Endothelial cell of umbilical vein (primary cell): ENCODE results near the gene CCDC142. TPM values are rescaled to one million over a fixed set of nuclear protein-coding genes. Genes with fewer than 3 reads are reported as not detected.
A peak's percentile ranks its signal among the peaks of the same experiment; 100 is the strongest.

Experiments used
- BruUV-seq: library from RNA; stranded (reverse); fragments of 400-500 nt; replicated peaks from 2 replicates; lab custom pipeline; 2021; lab: Mats Ljungman, UMichigan
- CTCF ChIA-PET: fragments of 300-600, 350-600 bp; sonication (Branson Sonifier 250); formaldehyde crosslinking; loops from one replicate; lab custom pipeline; 2021; ENCODE audit warnings: antibody characterized with exemption, inconsistent platforms; lab: Charles Lee
- POLR2A ChIA-PET: fragments of 300-600, 350-600 bp; sonication (Branson Sonifier 250); formaldehyde crosslinking; loops from one replicate; lab custom pipeline; 2021; ENCODE audit warnings: antibody characterized with exemption, inconsistent platforms; lab: Charles Lee
- DNase-seq: peaks from one replicate; pipeline ENCODE4 v3.0.0-alpha.2; 2011; ENCODE audit warnings: low read depth, low spot score
- FAIRE-seq: peaks from 2 replicates; lab custom pipeline; 2011; peaks lifted over from hg19 to GRCh38; lab: Jason Lieb, UNC
- H2AFZ ChIP-seq: 2 replicates; pipeline ENCODE4 v1.6.0; 2012; ENCODE audit warnings: low read depth, low read length, control low read depth, inconsistent platforms
- H3K27ac ChIP-seq: 2 replicates; pipeline ENCODE4 v1.5.1; 2011; ENCODE audit warnings: low read depth, mild to moderate bottlenecking, control low read depth, low read length, moderate library complexity; ENCODE audit not compliant: insufficient read depth
- H3K27me3 ChIP-seq, 2 experiments: 2 replicates each; pipeline versions ENCODE4 v1.6.0 to v1.6.1; 2011; ENCODE audit warnings: low read length in 2 of 2, mixed read lengths in 1 of 2; ENCODE audit not compliant: control insufficient read depth in 2 of 2, insufficient read depth in 2 of 2
- H3K36me3 ChIP-seq, 2 experiments: 2 replicates in 1 of 2; 3 replicates in 1 of 2; pipeline ENCODE4 v1.5.1; 2011; ENCODE audit warnings: low read length in 2 of 2, mild to moderate bottlenecking in 1 of 2, moderate library complexity in 1 of 2; ENCODE audit not compliant: control insufficient read depth in 2 of 2, insufficient read depth in 2 of 2; ENCODE audit errors: extremely low read depth in 1 of 2
- H3K4me1 ChIP-seq: 3 replicates; pipeline ENCODE4 v1.5.1; 2011; ENCODE audit warnings: mild to moderate bottlenecking, low read length; ENCODE audit not compliant: control insufficient read depth, insufficient read depth; ENCODE audit errors: extremely low read depth
- H3K4me2 ChIP-seq: 2 replicates; pipeline ENCODE4 v1.6.1; 2011; ENCODE audit warnings: low read length, control low read depth, mixed read lengths; ENCODE audit not compliant: insufficient read depth
- H3K4me3 ChIP-seq, 3 experiments: fragments of 200-600 bp in 1 of 3; sonication (generic), shearing (Covaris generic) in 1 of 3; replicated peaks in 1 of 3; 2 replicates each; pipeline ENCODE4 v1.5.1; 2011 to 2016; ENCODE audit warnings: control low read depth in 3 of 3, low read length in 3 of 3, mild to moderate bottlenecking in 2 of 3, inconsistent platforms in 1 of 3, low read depth in 1 of 3, moderate library complexity in 1 of 3; ENCODE audit not compliant: insufficient read depth in 1 of 3
- H3K79me2 ChIP-seq: 2 replicates; pipeline ENCODE4 v1.6.0; 2012; ENCODE audit warnings: low read length, inconsistent platforms; ENCODE audit not compliant: control insufficient read depth, insufficient read depth
- H3K9ac ChIP-seq: replicated peaks from 2 replicates; pipeline ENCODE3; 2011; ENCODE audit warnings: low read length, control low read depth; ENCODE audit not compliant: insufficient read depth; ENCODE audit errors: extremely low read depth
- H3K9me1 ChIP-seq: replicated peaks from 3 replicates; pipeline ENCODE4 v1.6.0; 2011; ENCODE audit warnings: mild to moderate bottlenecking, low read length; ENCODE audit not compliant: control insufficient read depth, insufficient read depth; ENCODE audit errors: extremely low read depth
- H3K9me3 ChIP-seq: replicated peaks from 2 replicates; pipeline ENCODE4 v1.5.1; 2012; ENCODE audit warnings: low read length, inconsistent platforms; ENCODE audit not compliant: control insufficient read depth, insufficient read depth
- H4K20me1 ChIP-seq: replicated peaks from 2 replicates; pipeline ENCODE3; 2011; ENCODE audit warnings: mild to moderate bottlenecking, low read length; ENCODE audit not compliant: control insufficient read depth, insufficient read depth; ENCODE audit errors: extremely low read depth
- EZH2 ChIP-seq: IDR thresholded peaks from 2 replicates; pipeline ENCODE4 v1.6.1; 2012; ENCODE audit warnings: borderline replicate concordance, low read depth, mild to moderate bottlenecking, moderate library complexity, low read length, inconsistent platforms; ENCODE audit not compliant: severe bottlenecking
- FOS ChIP-seq: IDR thresholded peaks from 2 replicates; pipeline ENCODE4 v1.6.1; 2011; ENCODE audit warnings: mild to moderate bottlenecking, low read length, moderate library complexity, borderline replicate concordance; ENCODE audit not compliant: insufficient read depth
- GATA2 ChIP-seq: IDR thresholded peaks from 2 replicates; pipeline ENCODE4 v1.7.0; 2011; ENCODE audit warnings: low read depth, mild to moderate bottlenecking, moderate library complexity, mixed read lengths, low read length; ENCODE audit not compliant: insufficient read length, insufficient read depth
- JUN ChIP-seq: IDR thresholded peaks from 2 replicates; pipeline ENCODE4 v1.6.1; 2011; ENCODE audit warnings: borderline replicate concordance, low read depth; ENCODE audit not compliant: insufficient read length, insufficient read depth
- MYC ChIP-seq: IDR thresholded peaks from one replicate; pipeline ENCODE4 v1.6.1; 2011; ENCODE audit warnings: mild to moderate bottlenecking, low read depth, low read length
- POLR2A ChIP-seq: IDR thresholded peaks from 2 replicates; pipeline ENCODE4 v1.6.1; 2012; ENCODE audit warnings: low read depth, mild to moderate bottlenecking, control low read depth, low read length
- POLR2AphosphoS5 ChIP-seq: IDR thresholded peaks from 2 replicates; pipeline ENCODE4 v1.6.1; 2012; ENCODE audit warnings: low read depth, mild to moderate bottlenecking, control low read depth, low read length, moderate library complexity; ENCODE audit not compliant: insufficient read depth
- dilution Hi-C: fragments of 300-500 bp; cut with MboI; formaldehyde crosslinking; loops from one replicate; pipeline ENCODE4 v1.15.0; 2019; ENCODE audit warnings: low sequenced_read_pairs; ENCODE audit not compliant: extremely low pct_ligation_motif_present
- intact Hi-C: fragments of 100-400 bp; cut with micrococcal nuclease; formaldehyde crosslinking; loops from one replicate; pipeline ENCODE4 v1.10.0; 2022
- polyA plus RNA-seq, 4 experiments: library from polyadenylated mRNA; depleted of rRNA in 3 of 4; stranded (reverse) in 3 of 4; unstranded in 1 of 4; fragments of >200 nt; gene quantifications; 2 replicates each; pipeline versions ENCODE4 v1.2.1 to v1.2.3, GENCODE V29; 2011 to 2012; ENCODE audit warnings: missing spikeins in 1 of 4
- total RNA-seq: library from RNA; stranded (reverse); gene quantifications from 2 replicates; pipeline ENCODE4 v1.2.3, GENCODE V29; 2021
- TF ChIP-seq, protein P1 (sequence below): IDR thresholded peaks from 2 replicates; pipeline ENCODE4 v1.6.1; 2011; ENCODE audit not compliant: insufficient read depth, insufficient read length
- TF ChIP-seq, protein P2 (sequence below), 2 donors: IDR thresholded peaks; 1 replicate in 1 of 2; 2 replicates in 1 of 2; pipeline ENCODE4 v1.5.1; 2011; ENCODE audit warnings: low read length in 2 of 2, mild to moderate bottlenecking in 2 of 2, moderate library complexity in 2 of 2, control low read depth in 1 of 2, inconsistent platforms in 1 of 2, low read depth in 1 of 2; ENCODE audit not compliant: insufficient read depth in 1 of 2; ENCODE audit errors: extremely low read depth in 1 of 2

Gene CCDC142
- total and polyA plus RNA-seq, 2 donors (not counting 3 experiments of a cell fraction or from before 2014, with no cell fraction given), result 12.8 to 23.8 TPM

DNA sequence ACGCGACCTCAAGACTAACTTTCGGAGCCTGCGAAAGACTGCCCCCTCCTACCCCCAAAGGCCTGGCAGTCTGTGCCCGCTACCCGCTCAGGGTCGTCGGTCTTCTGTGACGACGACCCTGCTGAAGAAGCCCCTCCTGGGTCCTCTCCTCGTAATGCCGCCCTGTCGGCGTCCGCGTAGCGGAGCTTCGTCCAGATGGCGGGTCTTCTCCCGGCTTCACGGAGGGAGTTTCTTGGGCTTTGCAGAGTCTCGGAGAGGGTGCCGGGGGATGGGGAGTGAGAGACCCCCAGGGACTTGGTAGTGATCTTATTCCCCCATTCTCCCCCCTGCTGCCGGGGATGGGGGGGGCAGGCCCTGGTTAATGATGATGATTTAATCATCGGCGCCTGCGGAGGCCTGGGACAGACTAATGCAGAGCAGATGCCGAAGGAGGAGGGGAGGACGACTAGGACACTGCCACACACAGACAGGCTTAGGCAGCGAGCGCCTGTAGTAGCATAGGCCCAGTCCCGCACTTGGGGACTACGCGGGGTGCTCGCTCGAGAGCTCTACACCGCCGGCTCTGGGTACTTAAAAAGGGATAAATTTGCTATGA is 25.2 kb upstream of the CCDC142 start:
- H3K9me1 ChIP-seq, result no peaks in the 10 kb centered on the region
- dilution Hi-C loops (no loop called here), intact Hi-C loops (loop anchor here (1.0 to 2.0 kb wide), 4 partner anchors 21 to 79 kb away; partner anchors contain the start of genes AUP1, DOK1, HTRA2 and TTC31)
- FAIRE-seq, result no peak
- TF ChIP-seq FOS (no peak), EZH2 (peak; percentile 37)
- POLR2A ChIA-PET, result interaction anchor here (1.2 kb wide), 1 partner anchor 21 kb away, joined by 3 read pairs; the partner anchor contains the start of genes AUP1 and HTRA2
- H3K4me1 ChIP-seq, result peaks cover 21% of the 10 kb centered on the region
- peaks cover 36 to 46% of the 10 kb centered on the region in 2 experiments for H3K27me3 ChIP-seq
- CTCF ChIA-PET, result interaction anchor here (0.6 to 2.5 kb wide), 4 partner anchors 24 to 86 kb away, joined by 3 to 15 read pairs (median 6); partner anchors contain the start of genes CCDC142 and TTC31
- BruUV-seq, result no TSS peak
- H3K79me2 ChIP-seq, result peaks cover 4% of the 10 kb centered on the region
- peak; percentile 21 for DNase-seq
- peak overlapping the region; percentile 57 for H3K4me2 ChIP-seq
- H3K27ac ChIP-seq, result no peak overlapping the region
- peak overlapping the region; percentile 29 for H2AFZ ChIP-seq
- H3K4me3 ChIP-seq, result peak overlapping the region; percentile 3 to 75 (median 37)
- H3K36me3 ChIP-seq, result peaks cover 0 to 4% of the 10 kb centered on the region in 2 experiments
- H3K9ac ChIP-seq, result peak overlapping the region; percentile 69
- H3K9me3 ChIP-seq, result no peaks in the 10 kb centered on the region
- H4K20me1 ChIP-seq, result no peaks in the 10 kb centered on the region

DNA sequence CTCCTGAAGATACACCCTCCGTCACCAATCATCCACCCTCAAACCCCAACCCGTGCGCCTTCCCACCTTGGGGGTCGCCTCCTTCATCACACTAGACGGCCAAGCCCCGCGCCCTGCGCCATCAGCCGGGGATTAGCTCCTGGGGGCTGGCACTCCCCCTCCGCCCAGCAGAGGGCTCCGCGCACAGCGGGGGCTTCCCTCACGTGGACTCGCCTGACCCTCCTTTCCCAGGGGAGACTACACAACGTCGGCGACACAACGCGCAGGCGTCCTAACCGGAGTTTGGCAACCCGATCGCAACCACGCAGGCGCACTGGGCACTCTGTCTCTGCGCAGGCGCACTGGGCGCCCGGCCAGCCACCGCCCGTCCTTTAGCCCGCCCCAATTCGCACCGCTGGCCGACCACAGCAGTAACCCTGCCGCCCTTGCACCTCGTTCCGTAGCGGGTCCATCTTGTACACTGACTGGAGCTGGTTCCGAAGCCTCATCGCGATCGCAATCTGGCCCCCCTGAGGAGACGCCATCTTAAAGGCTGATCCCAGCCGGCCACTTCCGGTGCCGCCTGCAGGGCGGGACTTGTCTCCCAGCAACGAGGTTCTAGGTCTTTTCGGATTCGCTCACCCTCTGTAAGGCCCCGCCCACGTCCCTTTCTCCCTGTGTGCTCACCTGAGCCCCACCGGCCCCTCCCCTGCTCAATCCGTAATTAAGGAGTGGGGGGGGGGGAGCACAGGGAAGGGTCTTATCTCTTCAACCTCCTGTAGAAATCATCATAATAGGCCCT is 24.5 kb upstream of the CCDC142 start, which contains the start of gene PCGF1:
TSS of gene PCGF1 (minus strand) at position 551 of the 781 bp plus-strand sequence. CDS start at position 524, 27 bp downstream.
- Histone ChIP-seq H3K9ac (peak within 1 kb of the TSS; percentile 69), H3K27ac (peak within 1 kb of the TSS; percentile 54), H3K36me3 (peaks cover 0 to 4% of the 10 kb centered on the region in 2 experiments), H3K4me2 (peak within 1 kb of the TSS; percentile 66), H3K9me1 (no peaks in the 10 kb centered on the region), H2AFZ (peak within 1 kb of the TSS; percentile 29), H3K9me3 (no peaks in the 10 kb centered on the region), H3K27me3 (peaks cover 31 to 40% of the 10 kb centered on the region in 2 experiments), H3K79me2 (peaks cover 4% of the 10 kb centered on the region), H3K4me1 (peaks cover 27% of the 10 kb centered on the region), H4K20me1 (no peaks in the 10 kb centered on the region), H3K4me3 (peak within 1 kb of the TSS; percentile 3 to 75 (median 37))
- ChIA-PET CTCF (interaction anchor here (0.6 to 2.5 kb wide), 9 partner anchors 8 to 86 kb away, joined by 3 to 15 read pairs (median 5); partner anchors contain the start of genes AUP1, CCDC142, HTRA2 and LBX2), POLR2A (no interaction called here)
- BruUV-seq, result no TSS peak
- dilution Hi-C loops, result no loop called here
- intact Hi-C loops, result loop anchor here (1.0 to 2.0 kb wide), 4 partner anchors 22 to 80 kb away; partner anchors contain the start of genes AUP1, DOK1, HTRA2 and TTC31
- FAIRE-seq, result peak; percentile 98
- peak; percentile 98 for DNase-seq
- TF ChIP-seq JUN (no peak), POLR2A (peak; percentile 75), MYC (no peak), FOS (no peak), GATA2 (no peak), POLR2AphosphoS5 (peak; percentile 66), EZH2 (no peak)
- TF ChIP-seq, protein P1, sequence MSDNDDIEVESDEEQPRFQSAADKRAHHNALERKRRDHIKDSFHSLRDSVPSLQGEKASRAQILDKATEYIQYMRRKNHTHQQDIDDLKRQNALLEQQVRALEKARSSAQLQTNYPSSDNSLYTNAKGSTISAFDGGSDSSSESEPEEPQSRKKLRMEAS, result peak; percentile 68
- TF ChIP-seq, protein P2, sequence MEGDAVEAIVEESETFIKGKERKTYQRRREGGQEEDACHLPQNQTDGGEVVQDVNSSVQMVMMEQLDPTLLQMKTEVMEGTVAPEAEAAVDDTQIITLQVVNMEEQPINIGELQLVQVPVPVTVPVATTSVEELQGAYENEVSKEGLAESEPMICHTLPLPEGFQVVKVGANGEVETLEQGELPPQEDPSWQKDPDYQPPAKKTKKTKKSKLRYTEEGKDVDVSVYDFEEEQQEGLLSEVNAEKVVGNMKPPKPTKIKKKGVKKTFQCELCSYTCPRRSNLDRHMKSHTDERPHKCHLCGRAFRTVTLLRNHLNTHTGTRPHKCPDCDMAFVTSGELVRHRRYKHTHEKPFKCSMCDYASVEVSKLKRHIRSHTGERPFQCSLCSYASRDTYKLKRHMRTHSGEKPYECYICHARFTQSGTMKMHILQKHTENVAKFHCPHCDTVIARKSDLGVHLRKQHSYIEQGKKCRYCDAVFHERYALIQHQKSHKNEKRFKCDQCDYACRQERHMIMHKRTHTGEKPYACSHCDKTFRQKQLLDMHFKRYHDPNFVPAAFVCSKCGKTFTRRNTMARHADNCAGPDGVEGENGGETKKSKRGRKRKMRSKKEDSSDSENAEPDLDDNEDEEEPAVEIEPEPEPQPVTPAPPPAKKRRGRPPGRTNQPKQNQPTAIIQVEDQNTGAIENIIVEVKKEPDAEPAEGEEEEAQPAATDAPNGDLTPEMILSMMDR (IDR thresholded peaks at IDR 0.05; ENCODE audit: extremely low read depth in 1 of 2, insufficient read depth in 1 of 2, low read depth in 1 of 2, low read length in 2 of 2), result peak; percentile 41 to 81
